Measurements from ENCODE around the gene MDFIC.
A peak's percentile ranks its signal among the peaks of the same experiment; 100 is the strongest.

MDFIC gene

DNA sequence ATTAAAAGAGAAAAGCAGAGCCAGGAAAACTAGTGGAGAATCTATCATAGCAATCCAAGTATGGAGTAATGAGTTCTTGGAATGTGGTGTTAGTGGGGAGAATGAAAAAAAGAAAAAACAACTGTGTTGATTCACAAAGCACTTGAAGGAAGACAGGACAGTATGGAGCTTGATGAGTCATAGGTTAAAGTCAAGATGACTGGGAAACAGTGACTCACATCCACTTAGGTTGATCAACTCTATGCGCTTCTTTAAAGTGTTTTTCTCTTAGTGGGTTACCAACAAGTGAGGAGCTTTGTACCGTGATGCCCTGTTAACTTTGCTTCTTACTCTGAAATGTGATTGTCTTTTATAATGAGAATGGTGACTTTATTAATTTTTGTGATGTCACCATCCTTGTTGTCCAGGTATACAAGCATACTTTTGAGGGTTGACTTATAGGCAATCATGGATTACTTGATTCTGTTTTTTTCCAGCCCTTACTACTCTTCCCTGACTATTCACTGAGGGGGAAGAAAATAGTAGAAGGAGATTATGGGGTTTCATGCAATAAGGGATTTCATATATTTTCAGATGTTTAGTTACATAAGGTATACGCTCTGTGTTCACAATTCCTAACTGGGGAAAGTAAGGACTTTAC, 32.1 kb upstream of the MDFIC start:
- Histone ChIP-seq H3K36me3 (replicated peaks) (no peaks in the 10 kb centered on the region), H3K4me3 (ENCODE audit: low read depth, low read length) (no peak overlapping the region), H3K27me3 (replicated peaks) (no peaks in the 10 kb centered on the region), H3K27ac (no peak overlapping the region)
- in situ Hi-C loops (cut with HindIII; ENCODE audit: low pct_ligation_motif_present, low sequenced_read_pairs): no loop called here
- TF ChIP-seq CTCF (IDR thresholded peaks at IDR 0.05; ENCODE audit: low read depth, low read length, missing control alignments): no peak
- DNase-seq: peak; percentile 90

DNA sequence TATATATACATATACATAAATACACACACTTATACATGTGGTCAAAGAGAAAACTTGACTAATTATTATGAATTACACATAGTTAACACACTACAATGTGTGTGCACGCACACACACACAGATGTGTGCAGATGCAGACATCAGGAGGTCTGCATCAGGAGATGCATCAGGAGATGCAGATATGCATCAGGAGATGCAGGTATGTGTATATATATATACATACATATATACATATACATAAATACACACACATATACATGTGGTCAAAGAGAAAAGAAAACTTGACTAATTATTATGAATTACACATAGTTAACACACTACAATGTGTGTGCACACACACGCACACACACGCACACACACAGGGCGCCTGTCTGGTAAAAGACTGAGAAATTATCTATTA, 31.3 kb upstream of the MDFIC start:
- Histone ChIP-seq H3K27me3 (replicated peaks) (no peaks in the 10 kb centered on the region), H3K27ac (no peak overlapping the region), H3K4me3 (ENCODE audit: low read depth, low read length) (no peak overlapping the region), H3K36me3 (replicated peaks) (no peaks in the 10 kb centered on the region)
- in situ Hi-C loops (cut with HindIII; ENCODE audit: low pct_ligation_motif_present, low sequenced_read_pairs): no loop called here
- no peak for TF ChIP-seq CTCF (IDR thresholded peaks at IDR 0.05; ENCODE audit: low read depth, low read length, missing control alignments)
- no peak for DNase-seq

DNA sequence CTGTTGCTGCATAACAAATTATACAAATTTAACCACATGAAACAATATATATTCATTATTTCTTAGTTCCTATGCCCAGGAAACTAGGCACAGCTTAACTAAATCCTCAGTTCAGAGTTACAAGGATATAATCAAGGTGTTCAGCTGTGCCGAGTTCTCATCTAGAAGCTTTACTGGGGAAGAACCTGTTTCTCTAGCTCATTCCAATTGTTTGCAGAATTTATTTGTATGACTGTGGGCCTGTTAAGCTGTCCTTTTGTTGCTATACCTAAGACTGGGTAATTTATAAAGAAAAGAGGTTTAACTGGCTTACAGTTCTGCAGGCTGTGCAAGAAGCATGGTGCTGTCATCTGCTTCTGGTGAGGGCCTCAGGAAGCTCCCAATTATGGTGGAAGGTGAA, 21.8 kb upstream of the MDFIC start:
- H3K27ac ChIP-seq: no peak overlapping the region
- no peaks in the 10 kb centered on the region for H3K36me3 ChIP-seq (replicated peaks)
- no peak for DNase-seq
- H3K4me3 ChIP-seq (ENCODE audit: low read depth, low read length): no peak overlapping the region
- in situ Hi-C loops (cut with HindIII; ENCODE audit: low pct_ligation_motif_present, low sequenced_read_pairs): no loop called here
- no peaks in the 10 kb centered on the region for H3K27me3 ChIP-seq (replicated peaks)
- no peak for TF ChIP-seq CTCF (IDR thresholded peaks at IDR 0.05; ENCODE audit: low read depth, low read length, missing control alignments)

- DNase-seq: peak; percentile 76
- no peaks in the 10 kb centered on the region for H3K27me3 ChIP-seq (replicated peaks)
- TF ChIP-seq CTCF (IDR thresholded peaks at IDR 0.05; ENCODE audit: low read depth, low read length, missing control alignments): no peak
- no peak overlapping the region for H3K4me3 ChIP-seq (ENCODE audit: low read depth, low read length)
- no peaks in the 10 kb centered on the region for H3K36me3 ChIP-seq (replicated peaks)
- H3K27ac ChIP-seq: no peak overlapping the region
- in situ Hi-C loops (cut with HindIII; ENCODE audit: low pct_ligation_motif_present, low sequenced_read_pairs): no loop called here
Measured at GRCh38 chr7:114901771-114902170, 20.1 kb upstream of the MDFIC start.

DNA sequence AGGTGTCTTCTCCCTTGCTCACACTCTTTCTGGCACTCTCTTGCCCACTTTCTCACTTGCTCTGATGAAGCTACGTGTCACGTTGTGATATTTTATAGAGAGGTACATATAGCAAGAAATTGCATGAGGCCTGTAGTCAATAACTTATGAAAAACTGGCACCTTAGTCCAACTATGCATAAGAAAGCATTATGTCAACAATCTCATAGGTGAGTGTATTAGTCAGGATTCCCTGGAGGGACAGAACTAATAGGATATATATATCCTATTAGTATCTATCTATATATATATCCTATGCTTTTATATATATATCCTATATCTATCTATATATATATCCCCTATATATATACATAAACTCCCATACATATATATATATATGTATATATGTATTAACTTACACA, 18.8 kb upstream of the MDFIC start:
- H3K27ac ChIP-seq: no peak overlapping the region
- no peaks in the 10 kb centered on the region for H3K36me3 ChIP-seq (replicated peaks)
- H3K4me3 ChIP-seq (ENCODE audit: low read depth, low read length): no peak overlapping the region
- TF ChIP-seq CTCF (IDR thresholded peaks at IDR 0.05; ENCODE audit: low read depth, low read length, missing control alignments): no peak
- no peak for DNase-seq
- no peaks in the 10 kb centered on the region for H3K27me3 ChIP-seq (replicated peaks)
- in situ Hi-C loops (cut with HindIII; ENCODE audit: low pct_ligation_motif_present, low sequenced_read_pairs): no loop called here

DNA sequence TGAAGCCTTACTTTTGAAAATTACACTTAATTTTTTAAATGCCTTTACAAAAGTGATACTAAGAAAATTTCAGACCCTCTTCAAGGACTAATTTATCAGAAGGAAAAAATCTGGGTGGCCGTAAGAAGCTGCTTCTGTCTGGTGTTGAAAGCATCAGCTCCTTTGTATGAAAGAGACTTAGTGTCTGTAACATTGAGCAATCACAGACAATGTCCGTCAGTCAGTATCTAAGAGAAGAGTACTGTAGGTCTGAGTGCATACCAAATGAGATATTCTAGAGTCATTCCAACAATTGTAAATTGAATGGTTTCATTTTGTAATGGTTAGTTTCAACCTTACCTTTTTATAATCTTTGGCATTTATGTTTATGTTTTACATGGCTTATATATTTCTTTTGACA, 11.1 kb upstream of the MDFIC start:
- Histone ChIP-seq H3K4me3 (ENCODE audit: low read depth, low read length) (no peak overlapping the region), H3K36me3 (replicated peaks) (no peaks in the 10 kb centered on the region), H3K27me3 (replicated peaks) (no peaks in the 10 kb centered on the region), H3K27ac (no peak overlapping the region)
- in situ Hi-C loops (cut with HindIII; ENCODE audit: low pct_ligation_motif_present, low sequenced_read_pairs): no loop called here
- no peak for TF ChIP-seq CTCF (IDR thresholded peaks at IDR 0.05; ENCODE audit: low read depth, low read length, missing control alignments)
- no peak for DNase-seq

Measured in brain microvascular endothelial cell (primary cell).